AG08395 (cell line): ENCODE data around the gene BRIX1.

Experiments used
- DNase-seq: peaks from one replicate; pipeline ENCODE4 v3.0.0; 2012; ENCODE audit warnings: mixed read lengths, low spot score

Gene BRIX1

GRCh38 chr5:34915139-34915855, at the start of gene BRIX1, which contains the start of gene RAD1:
TSS of gene BRIX1 (plus strand) at chr5:34915711. CDS start at chr5:34915739, 28 bp downstream.
TSS of gene RAD1 (minus strand) at chr5:34915504. CDS start at chr5:34914892, 612 bp downstream.
- DNase-seq: peak; percentile 93

- DNase-seq: no peak
Measured at GRCh38 chr5:34866989-34867471, 48.5 kb upstream of the BRIX1 start.

- no peak for DNase-seq
Measured at GRCh38 chr5:34867660-34868059, 47.9 kb upstream of the BRIX1 start.

GRCh38 chr5:34868791-34869190, 46.7 kb upstream of the BRIX1 start:
- no peak for DNase-seq

- no peak for DNase-seq
Measured at GRCh38 chr5:34869256-34869655, 46.3 kb upstream of the BRIX1 start.

GRCh38 chr5:34870382-34870781, 45.1 kb upstream of the BRIX1 start:
- DNase-seq: no peak

GRCh38 chr5:34876275-34876674, 39.2 kb upstream of the BRIX1 start:
- DNase-seq: no peak

GRCh38 chr5:34881246-34881645, 34.3 kb upstream of the BRIX1 start:
- DNase-seq: no peak

- no peak for DNase-seq
Measured at GRCh38 chr5:34886392-34887119, 29.0 kb upstream of the BRIX1 start.

- DNase-seq: no peak
Measured at GRCh38 chr5:34889394-34889793, 26.1 kb upstream of the BRIX1 start.

GRCh38 chr5:34891981-34892380, 23.5 kb upstream of the BRIX1 start:
- DNase-seq: peak; percentile 79

- DNase-seq: no peak
Measured at GRCh38 chr5:34892414-34892813, 23.1 kb upstream of the BRIX1 start.

GRCh38 chr5:34894716-34895115, 20.8 kb upstream of the BRIX1 start:
- DNase-seq: no peak

GRCh38 chr5:34895641-34896419, 19.7 kb upstream of the BRIX1 start:
- no peak for DNase-seq

- DNase-seq: no peak
Measured at GRCh38 chr5:34897646-34898045, 17.9 kb upstream of the BRIX1 start.

- peak; percentile 71 for DNase-seq
Measured at GRCh38 chr5:34898258-34898895, 17.1 kb upstream of the BRIX1 start.

- DNase-seq: no peak
Measured at GRCh38 chr5:34899066-34899465, 16.4 kb upstream of the BRIX1 start.

GRCh38 chr5:34900652-34901051, 14.9 kb upstream of the BRIX1 start:
- no peak for DNase-seq

- no peak for DNase-seq
Measured at GRCh38 chr5:34903260-34903659, 12.3 kb upstream of the BRIX1 start.

GRCh38 chr5:34905564-34905963, 9.9 kb upstream of the BRIX1 start:
- DNase-seq: peak; percentile 21

- peak; percentile 55 for DNase-seq
Measured at GRCh38 chr5:34913072-34913471, 2.4 kb upstream of the BRIX1 start.

- DNase-seq: no peak
Measured at GRCh38 chr5:34914671-34915138, 806 bp upstream of the BRIX1 start.
